Measurements from ENCODE around the gene FSTL4. TPM values are rescaled to one million over a fixed set of nuclear protein-coding genes. Genes with fewer than 3 reads are reported as not detected.

The FSTL4 gene
- polyA plus RNA-seq, 1 donor from 2014 or later: 0.57 TPM

DNA sequence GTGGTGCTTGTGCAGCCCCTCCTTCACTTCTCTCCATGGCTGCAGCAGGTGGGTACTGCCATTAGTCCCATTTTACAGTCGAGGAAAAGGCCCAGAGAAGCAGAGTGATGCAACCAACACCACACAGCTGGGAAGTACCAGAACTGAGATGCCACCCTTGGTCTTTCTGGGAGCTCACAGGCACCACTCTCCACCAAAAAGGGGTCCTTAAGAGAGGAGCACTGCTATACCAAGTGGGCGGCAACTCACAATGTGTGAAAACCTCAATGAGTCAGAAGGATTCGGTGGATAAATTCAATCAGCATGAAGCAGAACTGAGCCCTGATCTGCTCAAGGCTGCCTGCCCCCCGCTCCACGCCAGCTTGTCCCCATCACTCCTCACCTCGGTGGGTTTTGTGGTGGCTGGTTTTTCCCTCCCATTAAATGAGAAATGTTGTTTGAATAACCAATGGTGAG, 213.7 kb downstream of the FSTL4 start (continued):
- TF ChIP-seq, protein P1, sequence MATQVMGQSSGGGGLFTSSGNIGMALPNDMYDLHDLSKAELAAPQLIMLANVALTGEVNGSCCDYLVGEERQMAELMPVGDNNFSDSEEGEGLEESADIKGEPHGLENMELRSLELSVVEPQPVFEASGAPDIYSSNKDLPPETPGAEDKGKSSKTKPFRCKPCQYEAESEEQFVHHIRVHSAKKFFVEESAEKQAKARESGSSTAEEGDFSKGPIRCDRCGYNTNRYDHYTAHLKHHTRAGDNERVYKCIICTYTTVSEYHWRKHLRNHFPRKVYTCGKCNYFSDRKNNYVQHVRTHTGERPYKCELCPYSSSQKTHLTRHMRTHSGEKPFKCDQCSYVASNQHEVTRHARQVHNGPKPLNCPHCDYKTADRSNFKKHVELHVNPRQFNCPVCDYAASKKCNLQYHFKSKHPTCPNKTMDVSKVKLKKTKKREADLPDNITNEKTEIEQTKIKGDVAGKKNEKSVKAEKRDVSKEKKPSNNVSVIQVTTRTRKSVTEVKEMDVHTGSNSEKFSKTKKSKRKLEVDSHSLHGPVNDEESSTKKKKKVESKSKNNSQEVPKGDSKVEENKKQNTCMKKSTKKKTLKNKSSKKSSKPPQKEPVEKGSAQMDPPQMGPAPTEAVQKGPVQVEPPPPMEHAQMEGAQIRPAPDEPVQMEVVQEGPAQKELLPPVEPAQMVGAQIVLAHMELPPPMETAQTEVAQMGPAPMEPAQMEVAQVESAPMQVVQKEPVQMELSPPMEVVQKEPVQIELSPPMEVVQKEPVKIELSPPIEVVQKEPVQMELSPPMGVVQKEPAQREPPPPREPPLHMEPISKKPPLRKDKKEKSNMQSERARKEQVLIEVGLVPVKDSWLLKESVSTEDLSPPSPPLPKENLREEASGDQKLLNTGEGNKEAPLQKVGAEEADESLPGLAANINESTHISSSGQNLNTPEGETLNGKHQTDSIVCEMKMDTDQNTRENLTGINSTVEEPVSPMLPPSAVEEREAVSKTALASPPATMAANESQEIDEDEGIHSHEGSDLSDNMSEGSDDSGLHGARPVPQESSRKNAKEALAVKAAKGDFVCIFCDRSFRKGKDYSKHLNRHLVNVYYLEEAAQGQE (IDR thresholded peaks at IDR 0.05; ENCODE audit: borderline replicate concordance): no peak

DNA sequence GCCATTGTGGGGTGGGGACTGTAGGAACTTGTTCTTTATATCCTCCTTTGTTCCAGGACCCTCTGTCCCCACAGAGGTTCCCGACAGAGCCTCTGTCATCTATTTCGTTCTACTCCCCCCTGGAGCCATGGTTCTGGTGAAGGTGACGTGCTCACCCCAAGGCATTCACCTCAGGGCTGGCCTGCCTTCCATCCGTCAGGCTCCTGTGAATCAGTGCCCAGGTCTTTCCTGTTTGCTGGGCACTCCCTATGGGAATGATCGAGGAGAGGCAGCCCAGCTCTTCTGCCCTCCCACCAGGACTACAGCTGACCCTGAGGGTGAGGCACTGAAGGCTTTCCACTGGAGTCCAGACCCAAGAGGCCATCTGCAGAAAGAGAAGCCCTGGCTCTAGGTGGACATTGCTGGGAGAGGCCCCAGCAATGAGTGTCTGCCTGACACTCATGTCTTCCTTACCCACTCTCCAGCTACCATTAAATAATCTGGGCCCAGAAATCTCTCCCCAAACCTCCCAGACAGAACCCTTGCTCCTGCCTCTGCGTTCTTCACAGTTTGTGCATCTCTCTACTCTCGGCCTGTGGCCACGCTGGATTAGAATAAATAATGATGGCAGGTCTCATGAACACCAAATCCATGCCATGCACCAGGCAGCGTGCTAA, 214.2 kb downstream of the FSTL4 start:
- Histone ChIP-seq H3K36me3 (ENCODE audit: insufficient read depth, low read length) (no peaks in the 10 kb centered on the region), H3K9me3 (ENCODE audit: low read length) (no peaks in the 10 kb centered on the region), H3K9me2 (ENCODE audit: insufficient read depth, low read length) (no peaks in the 10 kb centered on the region), H3K27ac (ENCODE audit: low read length) (no peak overlapping the region), H3K27me3 (ENCODE audit: insufficient read depth, low read depth, low read length) (no peaks in the 10 kb centered on the region), H3K4me3 (ENCODE audit: low read length) (no peak overlapping the region), H3K4me2 (ENCODE audit: low read length) (no peak overlapping the region), H3F3A (ENCODE audit: insufficient read depth, low read length, poor library complexity, severe bottlenecking) (no peaks in the 10 kb centered on the region), H3K79me2 (replicated peaks; ENCODE audit: insufficient read depth, low read length) (no peaks in the 10 kb centered on the region), H4K20me1 (ENCODE audit: insufficient read depth) (no peaks in the 10 kb centered on the region), H2AFZ (ENCODE audit: low read depth, low read length) (no peak overlapping the region), H3K9ac (ENCODE audit: low read length) (no peak overlapping the region)
- TF ChIP-seq, protein P1 (IDR thresholded peaks at IDR 0.05; ENCODE audit: borderline replicate concordance): no peak
- TF ChIP-seq RAD21 (conservative IDR thresholded peaks at IDR 0.05) (no peak), SMC3 (conservative IDR thresholded peaks at IDR 0.05; ENCODE audit: poor library complexity) (no peak), POLR2AphosphoS5 (IDR thresholded peaks at IDR 0.05) (no peak), MXI1 (conservative IDR thresholded peaks at IDR 0.05; ENCODE audit: poor library complexity, severe bottlenecking) (no peak), EP300 (conservative IDR thresholded peaks at IDR 0.05; ENCODE audit: poor library complexity, severe bottlenecking) (no peak), TAF1 (IDR thresholded peaks at IDR 0.05; ENCODE audit: low read depth) (no peak), EZH2 (IDR thresholded peaks at IDR 0.05; ENCODE audit: borderline replicate concordance, insufficient read depth, low read length, poor library complexity, severe bottlenecking) (no peak)
- TF ChIP-seq, protein P2, sequence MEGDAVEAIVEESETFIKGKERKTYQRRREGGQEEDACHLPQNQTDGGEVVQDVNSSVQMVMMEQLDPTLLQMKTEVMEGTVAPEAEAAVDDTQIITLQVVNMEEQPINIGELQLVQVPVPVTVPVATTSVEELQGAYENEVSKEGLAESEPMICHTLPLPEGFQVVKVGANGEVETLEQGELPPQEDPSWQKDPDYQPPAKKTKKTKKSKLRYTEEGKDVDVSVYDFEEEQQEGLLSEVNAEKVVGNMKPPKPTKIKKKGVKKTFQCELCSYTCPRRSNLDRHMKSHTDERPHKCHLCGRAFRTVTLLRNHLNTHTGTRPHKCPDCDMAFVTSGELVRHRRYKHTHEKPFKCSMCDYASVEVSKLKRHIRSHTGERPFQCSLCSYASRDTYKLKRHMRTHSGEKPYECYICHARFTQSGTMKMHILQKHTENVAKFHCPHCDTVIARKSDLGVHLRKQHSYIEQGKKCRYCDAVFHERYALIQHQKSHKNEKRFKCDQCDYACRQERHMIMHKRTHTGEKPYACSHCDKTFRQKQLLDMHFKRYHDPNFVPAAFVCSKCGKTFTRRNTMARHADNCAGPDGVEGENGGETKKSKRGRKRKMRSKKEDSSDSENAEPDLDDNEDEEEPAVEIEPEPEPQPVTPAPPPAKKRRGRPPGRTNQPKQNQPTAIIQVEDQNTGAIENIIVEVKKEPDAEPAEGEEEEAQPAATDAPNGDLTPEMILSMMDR (IDR thresholded peaks at IDR 0.05; ENCODE audit: poor library complexity, severe bottlenecking): no peak

All from neural cell (in vitro differentiated cells).